ENCODE measurements around the gene PRKRA. TPM values are rescaled to one million over a fixed set of nuclear protein-coding genes. Genes with fewer than 3 reads are reported as not detected.

The PRKRA gene
- 10 to 100 TPM; 43.4 to 65.5 (median 56.9) TPM for polyA plus RNA-seq (ENCODE audit: insufficient read length in 10 of 10)
- long read RNA-seq, donor 1, transcript PRKRA-201 (8 exons, 1,826 nt) = major isoform, 14 of 16 reads
- long read RNA-seq, donor 1, partial matches to known transcripts = 0 of 16 reads
- long read RNA-seq, donor 1, other reads (novel, unspliced or antisense) = 0 of 16 reads
- long read RNA-seq, donor 2, transcript PRKRA-201 (8 exons, 1,826 nt) = major isoform, 15 of 17 reads
- long read RNA-seq, donor 2, partial matches to known transcripts = 0 of 17 reads
- long read RNA-seq, donor 2, other reads (novel, unspliced or antisense) = 0 of 17 reads
- long read RNA-seq, donor 3 = 0 reads
- long read RNA-seq, donor 4, transcript PRKRA-201 (8 exons, 1,826 nt) = major isoform, 11 of 13 reads
- long read RNA-seq, donor 4, partial matches to known transcripts = 0 of 13 reads
- long read RNA-seq, donor 4, other reads (novel, unspliced or antisense) = 0 of 13 reads
- long read RNA-seq, donor 5, transcript PRKRA-201 (8 exons, 1,826 nt) = major isoform, 25 of 49 reads
- long read RNA-seq, donor 5, partial matches to known transcripts = 14 of 49 reads
- long read RNA-seq, donor 5, other reads (novel, unspliced or antisense) = 0 of 49 reads
- long read RNA-seq, donor 6, transcript PRKRA-201 (8 exons, 1,826 nt) = major isoform, 17 of 41 reads
- long read RNA-seq, donor 6, partial matches to known transcripts = 19 of 41 reads
- long read RNA-seq, donor 6, other reads (novel, unspliced or antisense) = 0 of 41 reads
- long read RNA-seq, donor 7, transcript PRKRA-201 (8 exons, 1,826 nt) = major isoform, 11 of 13 reads
- long read RNA-seq, donor 7, partial matches to known transcripts = 0 of 13 reads
- long read RNA-seq, donor 7, other reads (novel, unspliced or antisense) = 0 of 13 reads
- long read RNA-seq, donor 8, transcript PRKRA-201 (8 exons, 1,826 nt) = major isoform, 11 of 15 reads
- long read RNA-seq, donor 8, partial matches to known transcripts = 0 of 15 reads
- long read RNA-seq, donor 8, other reads (novel, unspliced or antisense) = 0 of 15 reads
- long read RNA-seq, donor 9, partial matches to known transcripts = 0 of 1 reads
- long read RNA-seq, donor 9, other reads (novel, unspliced or antisense) = 0 of 1 reads

DNA sequence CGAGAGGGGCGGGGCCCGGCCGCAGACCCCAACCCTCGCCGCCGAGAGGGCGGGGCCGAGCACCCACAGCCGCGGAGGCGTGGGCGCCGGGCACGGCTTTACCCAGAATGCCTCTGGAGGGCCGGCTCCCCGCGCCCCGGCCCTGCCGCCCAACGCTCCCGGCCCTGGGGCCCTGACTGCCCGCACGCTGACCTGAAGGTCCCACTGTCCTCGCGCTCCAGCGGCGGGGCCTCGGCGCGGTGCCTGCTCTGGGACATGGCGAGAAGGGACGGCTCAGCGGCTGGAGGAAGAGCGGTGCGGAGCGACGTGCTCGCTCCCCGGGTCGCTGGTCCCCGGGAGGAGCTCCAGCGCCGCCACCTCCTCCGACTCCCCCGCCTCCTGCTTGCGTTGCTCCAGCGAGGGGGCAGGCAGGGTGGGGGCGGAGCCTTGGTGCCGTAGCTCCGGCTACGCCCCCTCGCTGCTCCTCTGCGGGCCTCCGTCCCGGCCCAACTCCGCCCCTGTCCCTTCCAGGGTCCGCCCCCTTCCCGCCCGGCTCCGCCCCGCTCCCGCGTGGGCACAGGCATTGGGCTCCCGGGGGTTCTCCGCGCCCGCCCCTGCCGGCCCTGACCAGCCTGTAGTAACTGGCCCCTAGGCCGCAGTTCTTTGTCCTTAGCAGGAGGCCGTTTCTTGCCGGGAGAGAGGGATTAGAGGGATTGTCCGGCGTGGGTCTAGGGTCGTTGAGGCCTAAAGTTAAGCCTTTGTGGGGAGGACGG lies at the start of gene PRKRA, which contains the start of gene PJVK:
PRKRA (minus strand) TSS at position 402 of the 752 bp plus-strand sequence; CDS start at position 257, 145 bp downstream.
PJVK (plus strand) TSS at position 605 of the 752 bp plus-strand sequence. CDS start 2,032 bp downstream, outside the sequence.
- peak; percentile 98 to 99 (median 99) for DNase-seq

- no peak for DNase-seq
Observed at GRCh38 chr2:178499640-178500039, 48.7 kb upstream of the PRKRA start.

- no peak for DNase-seq
Observed at GRCh38 chr2:178498137-178498536, 47.2 kb upstream of the PRKRA start.

DNA sequence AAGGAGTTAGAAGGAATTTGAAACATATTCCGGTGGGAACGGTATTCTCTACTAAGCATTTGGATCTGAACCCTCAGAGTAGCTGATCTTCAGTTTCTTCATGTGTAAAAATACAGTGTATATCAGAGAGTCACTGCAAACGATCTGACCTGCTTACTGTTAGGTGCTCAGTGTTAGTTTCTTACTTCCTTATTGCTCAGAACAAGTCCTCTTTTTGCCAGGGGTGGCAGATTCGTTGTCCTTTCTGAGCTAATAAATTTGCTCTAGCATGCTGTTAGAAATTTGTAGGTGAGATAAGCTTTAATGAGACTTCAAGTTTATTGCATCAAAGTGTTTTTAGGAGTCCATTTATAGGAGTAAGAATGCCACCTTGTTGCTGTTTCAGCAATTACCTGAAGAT lies 45.1 kb upstream of the PRKRA start:
- no peak for DNase-seq

DNA sequence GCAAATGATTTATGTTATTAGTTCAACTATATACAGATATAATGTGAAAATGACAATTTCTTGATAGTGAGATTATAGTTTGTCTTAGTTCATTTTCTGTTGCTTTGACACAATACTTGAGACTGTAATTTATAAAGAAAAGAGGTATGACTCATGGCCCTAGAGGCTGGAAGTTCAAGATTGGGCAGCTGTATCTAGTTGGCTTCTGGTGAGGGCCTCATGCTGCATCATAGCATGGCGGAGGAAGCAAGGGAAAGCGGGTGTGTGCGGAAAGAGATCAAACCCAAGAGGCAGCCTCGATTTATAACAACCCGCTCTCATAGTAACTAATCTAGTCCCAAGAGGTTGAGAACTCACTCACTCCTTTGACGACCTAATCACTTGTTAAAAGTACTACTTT lies 40.6 kb upstream of the PRKRA start:
- DNase-seq = no peak

DNA sequence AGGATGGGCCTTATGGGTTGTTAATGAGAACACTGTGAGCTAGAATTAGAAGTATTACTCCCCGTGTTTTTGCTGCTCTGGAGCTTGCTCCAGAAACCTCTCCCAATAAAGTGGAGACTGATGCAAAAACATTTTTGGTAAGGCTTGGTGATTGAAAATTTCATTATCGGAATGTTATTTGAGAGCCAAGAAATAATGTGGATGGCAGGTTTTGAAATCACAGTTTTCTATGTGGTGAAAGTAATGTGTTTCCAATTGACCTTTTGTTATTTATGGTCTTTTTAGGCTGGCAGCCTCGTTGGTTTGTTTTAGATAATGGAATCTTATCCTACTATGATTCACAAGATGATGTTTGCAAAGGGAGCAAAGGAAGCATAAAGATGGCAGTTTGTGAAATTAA lies 34.4 kb upstream of the PRKRA start:
- no peak for DNase-seq

GRCh38 chr2:178484245-178485041 lies 33.5 kb upstream of the PRKRA start:
- peak; percentile 11 to 21 (median 18) for DNase-seq

GRCh38 chr2:178482437-178482836 lies 31.5 kb upstream of the PRKRA start:
- no peak for DNase-seq

DNA sequence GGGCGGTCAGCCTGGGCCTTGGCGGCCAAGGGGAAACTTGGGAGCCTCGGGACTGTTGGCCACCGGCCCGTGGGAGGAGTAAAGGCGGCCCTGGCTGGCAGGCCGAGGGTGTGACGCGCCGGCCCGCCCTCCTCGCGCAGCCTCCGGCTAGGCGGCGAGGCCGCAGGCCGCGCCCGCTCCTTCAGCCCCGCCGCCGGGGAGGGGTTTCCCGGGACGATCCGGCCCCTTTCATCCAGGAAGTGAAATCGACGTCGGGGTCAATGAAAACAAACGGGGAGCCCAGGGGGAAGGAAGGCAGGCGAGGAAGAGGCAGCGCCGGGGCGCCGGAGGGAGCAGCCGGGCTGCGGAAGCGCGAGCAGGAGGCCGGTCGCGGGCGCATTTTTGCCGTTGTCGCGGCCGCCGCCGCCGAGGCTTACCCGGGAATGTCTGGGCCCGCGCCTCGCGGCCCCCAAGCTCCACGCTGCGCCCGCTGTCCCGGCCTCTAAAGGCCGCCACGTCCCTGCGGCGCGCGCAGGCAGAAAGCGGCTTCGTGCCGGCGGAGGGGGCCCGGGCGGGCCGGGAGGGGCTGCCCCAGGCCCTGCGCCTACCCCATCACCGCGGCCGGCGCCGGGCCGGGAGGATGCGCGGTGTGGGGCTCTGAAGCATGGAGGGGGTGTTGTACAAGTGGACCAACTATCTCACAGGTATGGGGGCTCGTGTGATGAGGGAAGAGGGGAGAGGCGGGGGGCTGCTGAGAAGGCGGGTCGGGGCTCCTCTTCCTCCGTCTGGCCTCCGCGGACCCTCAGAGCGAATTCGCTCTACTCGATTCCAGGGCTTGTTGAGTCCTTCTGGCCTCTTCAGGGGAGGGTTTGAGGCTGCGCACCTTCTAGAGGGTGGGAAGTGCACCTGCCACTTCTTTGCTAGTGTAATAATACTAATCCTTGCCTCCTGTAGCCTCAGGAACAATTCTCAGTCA lies 29.5 kb upstream of the PRKRA start, which contains the start of gene PLEKHA3:
PLEKHA3 (plus strand) TSS at position 231 of the 955 bp plus-strand sequence; CDS start at position 644, 413 bp downstream.
- DNase-seq = peak; percentile 94 to 97 (median 95)

DNA sequence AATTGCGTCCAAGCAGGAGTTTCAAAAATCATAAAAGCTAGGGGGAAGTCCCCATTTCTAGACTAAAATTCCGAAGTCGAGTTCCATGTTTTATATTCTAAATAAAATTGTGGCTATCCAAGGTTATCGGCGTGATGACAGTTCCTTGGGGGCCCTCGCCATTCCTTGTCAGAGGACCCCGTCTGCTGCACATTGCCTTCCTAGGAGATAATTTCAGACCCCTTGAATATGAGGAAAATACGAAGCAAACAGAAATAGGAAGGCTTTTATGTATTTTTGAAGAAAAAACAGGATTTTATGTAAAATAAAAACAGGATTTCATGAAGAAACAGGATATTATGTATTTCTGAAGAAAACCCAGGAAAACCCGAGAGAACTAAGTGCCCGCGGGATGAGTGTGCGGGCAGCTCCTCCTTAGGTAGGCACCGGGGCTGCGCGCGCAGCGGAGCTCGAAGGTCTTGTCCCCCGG lies 28.8 kb upstream of the PRKRA start:
- DNase-seq = peak in 1 of 3 donors; percentile 24

- no peak for DNase-seq
Observed at GRCh38 chr2:178479275-178479616, 28.3 kb upstream of the PRKRA start.

GRCh38 chr2:178478439-178479274 lies 27.7 kb upstream of the PRKRA start, which contains the start of gene FKBP7:
Gene FKBP7 (minus strand): TSS chr2:178478600. CDS start chr2:178478499, 101 bp downstream.
- peak; percentile 87 to 97 (median 94) for DNase-seq

DNA sequence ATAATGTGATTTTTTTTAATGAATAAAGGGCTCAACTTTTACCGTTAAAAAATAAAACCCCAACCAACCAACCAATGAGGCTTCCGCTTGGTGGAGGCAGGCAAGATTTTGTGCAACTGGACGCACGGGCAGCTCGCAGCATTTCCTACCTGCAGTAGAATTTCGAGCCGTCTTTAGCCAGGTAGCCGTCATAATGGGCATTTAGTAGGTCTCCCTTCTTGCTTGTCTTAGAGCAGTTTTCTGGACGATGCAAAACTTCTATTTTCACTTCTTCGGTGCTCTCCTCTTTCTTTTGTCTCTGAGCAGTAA lies 27.1 kb upstream of the PRKRA start:
- peak in 1 of 3 donors; percentile 29 for DNase-seq

GRCh38 chr2:178477443-178478129 lies 26.6 kb upstream of the PRKRA start:
- DNase-seq = peak; percentile 29 to 75 (median 34)

DNA sequence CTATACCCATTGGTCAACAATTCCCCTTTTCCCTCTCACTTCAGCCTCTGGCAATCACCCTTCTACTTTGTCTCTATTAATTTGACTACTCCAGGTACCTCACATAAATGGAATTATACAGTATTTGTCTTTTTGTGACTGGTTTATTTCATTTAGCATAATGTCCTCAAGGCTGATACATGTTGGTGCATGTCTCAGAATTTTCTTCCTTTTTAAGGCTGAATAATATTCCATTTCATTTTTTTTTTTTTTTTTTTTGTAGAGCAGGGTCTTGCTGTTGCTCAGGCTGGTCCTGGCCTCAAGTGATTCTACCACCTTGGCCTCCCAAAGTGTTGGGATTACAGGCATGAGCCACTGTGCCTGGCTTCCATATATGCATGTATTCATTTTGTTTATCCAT lies 25.5 kb upstream of the PRKRA start:
- DNase-seq = no peak

DNA sequence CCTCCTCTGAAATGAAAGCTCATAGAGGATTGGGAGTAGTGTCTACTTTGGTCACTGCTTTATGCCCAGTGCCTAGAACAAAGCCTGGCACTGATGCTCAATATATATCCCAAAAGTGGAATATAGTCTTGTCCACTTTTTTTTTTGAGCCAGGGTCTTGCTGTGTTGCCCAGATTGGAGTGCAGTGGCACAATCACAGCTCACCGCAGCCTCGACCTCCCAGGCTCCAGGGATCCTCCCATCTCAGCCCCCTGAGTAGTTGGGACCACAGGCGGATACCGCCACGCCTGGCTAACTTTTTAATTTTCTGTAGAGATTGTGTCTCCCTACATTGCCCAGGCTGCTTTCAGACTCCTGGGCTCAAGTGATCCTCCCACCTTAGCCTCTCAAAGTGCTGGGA lies 23.6 kb upstream of the PRKRA start:
- DNase-seq = no peak

- peak in 2 of 3 donors; percentile 14 to 15 for DNase-seq
Observed at GRCh38 chr2:178473931-178474330, 23.0 kb upstream of the PRKRA start.
